Thymus (tissue), 11 donors: ENCODE results near the gene ELAPOR1. TPM values are rescaled to one million over a fixed set of nuclear protein-coding genes. Genes with fewer than 3 reads are reported as not detected.
A peak's percentile ranks its signal among the peaks of the same experiment; 100 is the strongest.

Experiments used
- DNase-seq, 9 donors: peaks; one replicate each; pipeline ENCODE4 v3.0.0-alpha.2; 2013; ENCODE audit warnings: low spot score in 9 of 9, low read depth in 6 of 9, missing footprints in 1 of 9
- H3K27ac ChIP-seq, 2 donors: one replicate each; pipeline ENCODE4 v1.5.1; 2013; ENCODE audit warnings: control low read depth in 1 of 2, low read depth in 1 of 2, low read length in 1 of 2, mild to moderate bottlenecking in 1 of 2, moderate library complexity in 1 of 2
- H3K27me3 ChIP-seq, 2 donors: one replicate each; pipeline ENCODE4 v1.5.1; 2013; ENCODE audit warnings: low read length in 1 of 2; ENCODE audit not compliant: control insufficient read depth in 2 of 2, insufficient read depth in 1 of 2
- H3K36me3 ChIP-seq, 2 donors: one replicate each; pipeline ENCODE4 v1.5.1; 2013; ENCODE audit warnings: low read length in 1 of 2, mild to moderate bottlenecking in 1 of 2, moderate library complexity in 1 of 2; ENCODE audit not compliant: control insufficient read depth in 2 of 2, insufficient read depth in 2 of 2
- H3K4me1 ChIP-seq, 2 donors: one replicate each; pipeline ENCODE4 v1.5.1; 2013; ENCODE audit warnings: low read length in 2 of 2; ENCODE audit not compliant: control insufficient read depth in 2 of 2, insufficient read depth in 2 of 2
- H3K4me3 ChIP-seq, 2 donors: one replicate each; pipeline ENCODE4 v1.5.1; 2013; ENCODE audit warnings: low read length in 2 of 2, control low read depth in 1 of 2, mild to moderate bottlenecking in 1 of 2
- H3K9me3 ChIP-seq, 2 donors: one replicate each; pipeline ENCODE4 v1.5.1; 2013; ENCODE audit warnings: low read length in 1 of 2, mild to moderate bottlenecking in 1 of 2; ENCODE audit not compliant: control insufficient read depth in 2 of 2, insufficient read depth in 1 of 2
- WGBS: extraction: QIAGEN DNeasy Blood & Tissue Kit; methylation state at CpG from one replicate; pipeline ENCODE4 v1.1.7; 2013; 5-methylcytosine and 5-hydroxymethylcytosine counted together
- polyA plus RNA-seq: library from polyadenylated mRNA; stranded (reverse); fragments of 200-250 nt; gene quantifications from one replicate; pipeline ENCODE4 v1.2.3, GENCODE V29; 2013
- total RNA-seq: library from RNA; stranded (reverse); fragments of 120-200 nt; gene quantifications from one replicate; pipeline ENCODE4 v1.2.4, GENCODE V29; 2013
- donor health status: healthy.

Gene ELAPOR1
- total and polyA plus RNA-seq, 2 donors, result 1.2 to 1.3 TPM

DNA sequence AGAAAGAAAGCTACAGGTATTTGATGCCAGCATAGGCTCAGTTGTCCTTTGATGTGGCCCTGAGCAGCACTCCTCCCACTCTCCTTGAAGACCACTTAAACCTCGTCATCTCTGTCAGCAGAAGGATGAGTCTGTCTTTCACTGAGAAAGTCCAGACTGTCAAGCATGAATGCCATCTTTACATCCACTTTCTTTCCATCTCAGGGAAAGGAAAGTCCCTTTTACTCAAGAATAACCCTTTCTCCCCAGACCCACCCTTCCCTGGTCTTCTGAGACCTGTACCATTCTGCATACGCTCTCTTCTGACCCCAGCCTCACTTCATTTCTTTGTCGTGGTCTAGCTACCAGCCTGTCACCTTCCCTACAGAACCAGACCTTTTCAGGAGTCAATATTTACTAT, 4.0 kb upstream of the ELAPOR1 start:
- WGBS, result 72% methylated on average over 3 of the region's 3 CpGs
- no peak for DNase-seq
- Histone ChIP-seq H3K4me3 (no peak overlapping the region), H3K27ac (no peak overlapping the region), H3K4me1 (peaks cover 23% of the 10 kb centered on the region in 2 donors), H3K36me3 (no peaks in the 10 kb centered on the region), H3K9me3 (no peaks in the 10 kb centered on the region), H3K27me3 (peaks cover 22 to 38% of the 10 kb centered on the region in 2 donors)

GRCh38 chr1:109111386-109112055, 2.4 kb upstream of the ELAPOR1 start:
- H3K27me3 ChIP-seq, result peaks cover 29 to 54% of the 10 kb centered on the region in 2 donors
- no peak overlapping the region for H3K4me3 ChIP-seq
- H3K36me3 ChIP-seq, result no peaks in the 10 kb centered on the region
- peaks cover 23% of the 10 kb centered on the region in 2 donors for H3K4me1 ChIP-seq
- WGBS, result 82% methylated on average over 5 of the region's 5 CpGs
- DNase-seq, result no peak
- H3K27ac ChIP-seq, result no peak overlapping the region
- no peaks in the 10 kb centered on the region for H3K9me3 ChIP-seq

- DNase-seq, result peak in 5 of 9 donors; percentile 10 to 54 (median 18)
- H3K4me1 ChIP-seq, result peaks cover 23% of the 10 kb centered on the region in 2 donors
- no peaks in the 10 kb centered on the region for H3K9me3 ChIP-seq
- no peak overlapping the region for H3K4me3 ChIP-seq
- H3K27ac ChIP-seq, result no peak overlapping the region
- H3K27me3 ChIP-seq, result peaks cover 29 to 60% of the 10 kb centered on the region in 2 donors
- H3K36me3 ChIP-seq, result no peaks in the 10 kb centered on the region
- 34% methylated on average over 10 of the region's 10 CpGs for WGBS
Observed at GRCh38 chr1:109112056-109112651, 1.8 kb upstream of the ELAPOR1 start.

GRCh38 chr1:109112652-109113285, 1.1 kb upstream of the ELAPOR1 start:
- no peak overlapping the region for H3K27ac ChIP-seq
- peak in 6 of 9 donors; percentile 70 to 88 (median 80) for DNase-seq
- no peaks in the 10 kb centered on the region for H3K9me3 ChIP-seq
- 6% methylated on average over 31 of the region's 31 CpGs for WGBS
- H3K27me3 ChIP-seq, result peaks cover 29 to 62% of the 10 kb centered on the region in 2 donors
- H3K4me3 ChIP-seq, result peak overlapping the region in 1 of 2 donors; percentile 33
- peaks cover 23% of the 10 kb centered on the region in 2 donors for H3K4me1 ChIP-seq
- H3K36me3 ChIP-seq, result no peaks in the 10 kb centered on the region

- H3K4me3 ChIP-seq, result no peak overlapping the region
- no peak overlapping the region for H3K27ac ChIP-seq
- H3K36me3 ChIP-seq, result no peaks in the 10 kb centered on the region
- peaks cover 29 to 62% of the 10 kb centered on the region in 2 donors for H3K27me3 ChIP-seq
- peaks cover 23% of the 10 kb centered on the region in 2 donors for H3K4me1 ChIP-seq
- H3K9me3 ChIP-seq, result no peaks in the 10 kb centered on the region
- DNase-seq, result no peak
- WGBS, result 10% methylated on average over 12 of the region's 12 CpGs
Observed at GRCh38 chr1:109114342-109114674, 393 bp downstream of the ELAPOR1 start.

GRCh38 chr1:109115685-109116084, 1.8 kb downstream of the ELAPOR1 start:
- Histone ChIP-seq H3K4me3 (no peak overlapping the region), H3K27me3 (peaks cover 29 to 60% of the 10 kb centered on the region in 2 donors), H3K36me3 (no peaks in the 10 kb centered on the region), H3K4me1 (peaks cover 23% of the 10 kb centered on the region in 2 donors), H3K27ac (no peak overlapping the region), H3K9me3 (no peaks in the 10 kb centered on the region)
- 92% methylated on average over 2 of the region's 2 CpGs for WGBS
- no peak for DNase-seq

DNA sequence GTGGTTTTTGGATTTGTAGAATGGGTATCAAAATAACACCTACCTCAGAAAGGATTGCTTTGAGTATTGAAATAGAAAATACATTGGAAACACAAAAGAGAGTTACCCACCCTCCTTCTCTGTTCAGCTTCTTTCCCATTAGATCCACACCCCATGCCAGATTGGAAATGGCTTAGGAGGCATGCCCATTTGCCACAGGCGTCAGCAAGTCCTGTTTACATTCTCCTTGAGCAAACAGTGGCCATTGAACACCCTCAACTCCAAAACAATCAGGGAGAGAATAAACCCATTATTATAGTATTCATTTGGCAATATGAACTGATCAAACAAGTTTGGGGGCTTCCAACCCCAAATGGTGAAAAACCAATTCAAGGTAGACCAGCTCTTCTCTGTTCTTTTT, 2.4 kb downstream of the ELAPOR1 start:
- no peak for DNase-seq
- no peak overlapping the region for H3K27ac ChIP-seq
- 98% methylated on average over 1 of the region's 1 CpG for WGBS
- no peak overlapping the region for H3K4me3 ChIP-seq
- H3K27me3 ChIP-seq, result peaks cover 29 to 56% of the 10 kb centered on the region in 2 donors
- H3K36me3 ChIP-seq, result no peaks in the 10 kb centered on the region
- H3K4me1 ChIP-seq, result peaks cover 23% of the 10 kb centered on the region in 2 donors
- H3K9me3 ChIP-seq, result no peaks in the 10 kb centered on the region

DNA sequence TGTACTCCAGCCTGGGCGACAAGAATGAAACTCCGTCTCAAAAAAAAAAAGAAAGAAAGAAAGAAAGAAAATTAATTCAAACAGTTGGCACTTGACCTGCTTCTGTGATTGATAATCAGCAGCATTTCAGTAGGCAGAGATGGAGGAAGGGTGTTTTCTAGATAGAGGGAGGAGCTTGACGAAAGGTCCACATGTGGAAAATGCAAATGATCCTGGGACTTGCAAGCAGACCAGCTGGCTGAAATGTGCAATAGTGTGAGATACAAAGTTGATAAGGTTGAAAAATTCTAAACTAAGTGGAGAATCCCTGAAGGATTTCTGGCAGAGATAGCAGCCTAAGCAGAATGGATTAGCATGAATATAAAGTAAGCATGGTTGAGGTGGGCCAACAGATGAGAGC, 4.2 kb downstream of the ELAPOR1 start:
- Histone ChIP-seq H3K9me3 (no peaks in the 10 kb centered on the region), H3K4me3 (no peak overlapping the region), H3K4me1 (peaks cover 12 to 13% of the 10 kb centered on the region in 2 donors), H3K27me3 (peaks cover 23 to 42% of the 10 kb centered on the region in 2 donors), H3K36me3 (no peaks in the 10 kb centered on the region), H3K27ac (no peak overlapping the region)
- no peak for DNase-seq
- WGBS, result 96% methylated on average over 3 of the region's 3 CpGs

- 94% methylated on average over 5 of the region's 5 CpGs for WGBS
- no peak for DNase-seq
- peaks cover 3 to 19% of the 10 kb centered on the region in 2 donors for H3K27me3 ChIP-seq
- no peak overlapping the region for H3K27ac ChIP-seq
- H3K4me1 ChIP-seq, result no peaks in the 10 kb centered on the region
- H3K4me3 ChIP-seq, result no peak overlapping the region
- H3K36me3 ChIP-seq, result no peaks in the 10 kb centered on the region
- no peaks in the 10 kb centered on the region for H3K9me3 ChIP-seq
Observed at GRCh38 chr1:109120356-109120755, 6.4 kb downstream of the ELAPOR1 start.
